BJ (cell line): ENCODE measurements around the gene MAPRE2. TPM values are rescaled to one million over a fixed set of nuclear protein-coding genes. Genes with fewer than 3 reads are reported as not detected.

Experiments
- CTCF ChIA-PET: fragments of 350-600 bp; formaldehyde crosslinking; extraction: SDS; loops from one replicate; lab custom pipeline; 2021; ENCODE audit warnings: antibody characterized with exemption, inconsistent platforms; lab: Yijun Ruan, JAX
- POLR2A ChIA-PET: fragments of 300-600 bp; sonication (Branson Sonifier 250); formaldehyde crosslinking; extraction: SDS; loops from one replicate; lab custom pipeline; 2021; ENCODE audit warnings: antibody characterized with exemption; lab: Charles Lee
- DNase-seq: peaks from one replicate; pipeline ENCODE4 v3.0.0-alpha.2; 2011; ENCODE audit warnings: low read depth
- H3K27me3 ChIP-seq: 2 replicates; pipeline ENCODE4 v1.6.0; 2011; ENCODE audit warnings: low read length; ENCODE audit not compliant: control insufficient read depth, insufficient read depth
- H3K36me3 ChIP-seq: 2 replicates; pipeline ENCODE4 v1.5.1; 2011; ENCODE audit warnings: low read length; ENCODE audit not compliant: control insufficient read depth, insufficient read depth
- H3K4me3 ChIP-seq: 2 replicates; pipeline ENCODE4 v1.5.1; 2011; ENCODE audit warnings: low read depth, mild to moderate bottlenecking, control low read depth, low read length
- polyA plus RNA-seq: library from polyadenylated mRNA; depleted of rRNA; stranded (reverse); fragments of >200 nt; gene quantifications from 2 replicates; pipeline ENCODE4 v1.2.3, GENCODE V29; 2011
- TF ChIP-seq, protein P1 (sequence below): IDR thresholded peaks from 2 replicates; pipeline ENCODE4 v1.5.1; 2011; ENCODE audit warnings: low read depth, mild to moderate bottlenecking, control low read depth, inconsistent platforms, low read length, moderate library complexity; ENCODE audit not compliant: insufficient read depth

Gene MAPRE2
- polyA plus RNA-seq, 1 experiment: 23.8 TPM

DNA sequence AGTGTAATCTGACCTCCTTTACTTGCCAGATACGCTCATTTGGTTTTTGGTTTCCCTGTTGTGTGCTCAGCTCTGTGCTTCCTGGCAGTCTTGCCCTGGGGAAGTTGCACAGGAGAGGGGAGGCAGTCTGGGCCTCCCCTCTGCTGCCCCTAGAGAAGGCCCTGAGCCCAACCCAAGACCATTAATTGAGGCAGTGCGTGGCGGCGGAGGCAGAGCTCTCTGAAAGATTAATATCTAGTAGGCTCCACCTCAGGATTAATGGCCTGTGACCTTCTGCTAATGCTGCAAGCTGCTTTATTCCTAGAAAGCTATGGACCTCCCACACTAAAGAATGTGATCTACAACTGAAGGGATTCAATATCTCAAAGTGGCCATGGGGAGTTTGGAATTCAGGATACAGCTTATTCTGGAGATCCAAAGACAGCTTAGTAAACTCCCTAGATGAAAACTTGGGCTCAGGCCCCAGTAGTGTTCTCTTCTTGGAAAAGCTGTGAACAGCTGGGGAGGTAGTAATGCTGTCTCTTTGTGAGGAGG, 41.4 kb upstream of the MAPRE2 start:
- H3K36me3 ChIP-seq: no peaks in the 10 kb centered on the region
- no peak for DNase-seq
- POLR2A ChIA-PET: no interaction called here
- H3K4me3 ChIP-seq: no peak overlapping the region
- CTCF ChIA-PET: interaction anchor here (0.8 kb wide), 1 partner anchor 230 kb away, joined by 3 read pairs; no protein-coding TSS in a partner anchor
- TF ChIP-seq, protein P1, sequence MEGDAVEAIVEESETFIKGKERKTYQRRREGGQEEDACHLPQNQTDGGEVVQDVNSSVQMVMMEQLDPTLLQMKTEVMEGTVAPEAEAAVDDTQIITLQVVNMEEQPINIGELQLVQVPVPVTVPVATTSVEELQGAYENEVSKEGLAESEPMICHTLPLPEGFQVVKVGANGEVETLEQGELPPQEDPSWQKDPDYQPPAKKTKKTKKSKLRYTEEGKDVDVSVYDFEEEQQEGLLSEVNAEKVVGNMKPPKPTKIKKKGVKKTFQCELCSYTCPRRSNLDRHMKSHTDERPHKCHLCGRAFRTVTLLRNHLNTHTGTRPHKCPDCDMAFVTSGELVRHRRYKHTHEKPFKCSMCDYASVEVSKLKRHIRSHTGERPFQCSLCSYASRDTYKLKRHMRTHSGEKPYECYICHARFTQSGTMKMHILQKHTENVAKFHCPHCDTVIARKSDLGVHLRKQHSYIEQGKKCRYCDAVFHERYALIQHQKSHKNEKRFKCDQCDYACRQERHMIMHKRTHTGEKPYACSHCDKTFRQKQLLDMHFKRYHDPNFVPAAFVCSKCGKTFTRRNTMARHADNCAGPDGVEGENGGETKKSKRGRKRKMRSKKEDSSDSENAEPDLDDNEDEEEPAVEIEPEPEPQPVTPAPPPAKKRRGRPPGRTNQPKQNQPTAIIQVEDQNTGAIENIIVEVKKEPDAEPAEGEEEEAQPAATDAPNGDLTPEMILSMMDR: no peak
- no peaks in the 10 kb centered on the region for H3K27me3 ChIP-seq

DNA sequence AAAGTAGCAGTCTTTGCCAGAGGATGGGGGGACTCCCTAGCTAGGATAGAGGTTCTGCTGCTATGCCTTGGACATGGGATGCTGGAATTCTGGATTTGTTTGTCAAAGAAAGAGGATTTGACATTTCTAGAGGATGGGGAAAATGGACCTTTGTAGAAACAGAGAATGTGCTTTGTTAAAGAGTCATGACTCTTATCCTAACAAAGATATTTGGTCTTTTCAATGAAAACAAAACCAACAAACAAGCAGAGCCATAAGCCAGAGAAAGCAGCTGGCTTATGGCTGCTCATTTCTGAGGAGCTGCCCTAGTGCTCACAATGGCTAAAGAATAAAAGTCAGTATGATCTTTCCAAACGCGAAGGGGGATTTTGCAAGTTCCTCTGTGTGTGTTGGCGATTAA, 40.8 kb upstream of the MAPRE2 start:
- TF ChIP-seq, protein P1: no peak
- Histone ChIP-seq H3K36me3 (no peaks in the 10 kb centered on the region), H3K27me3 (no peaks in the 10 kb centered on the region), H3K4me3 (no peak overlapping the region)
- POLR2A ChIA-PET: no interaction called here
- DNase-seq: no peak
- CTCF ChIA-PET: interaction anchor here (0.8 to 1.3 kb wide), 2 partner anchors 143 to 230 kb away, joined by 3 to 6 read pairs; no protein-coding TSS in a partner anchor

DNA sequence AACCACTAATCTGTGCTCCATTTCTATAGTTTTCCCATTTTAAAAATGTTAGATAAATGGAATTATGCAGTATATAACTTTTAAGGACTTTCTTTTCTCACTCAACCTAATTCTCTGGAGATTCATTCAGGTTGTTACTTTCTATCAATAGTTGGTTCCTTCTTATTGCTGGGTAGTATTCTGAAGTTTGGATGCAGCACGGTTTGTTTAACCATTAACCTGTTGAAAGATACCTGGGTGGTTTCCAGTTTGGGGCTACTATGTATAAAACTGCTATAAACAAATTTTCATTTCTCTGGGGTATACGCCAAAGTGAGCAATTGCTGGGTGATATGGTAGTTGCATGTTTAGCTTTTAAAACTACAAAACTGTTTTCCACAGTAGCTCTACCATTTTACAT, 39.1 kb upstream of the MAPRE2 start:
- no peaks in the 10 kb centered on the region for H3K27me3 ChIP-seq
- no peak overlapping the region for H3K4me3 ChIP-seq
- ChIA-PET POLR2A (no interaction called here), CTCF (interaction anchor here (2.8 kb wide), 1 partner anchor 141 kb away, joined by 20 read pairs; no protein-coding TSS in a partner anchor)
- TF ChIP-seq, protein P1: no peak
- no peak for DNase-seq
- no peaks in the 10 kb centered on the region for H3K36me3 ChIP-seq

DNA sequence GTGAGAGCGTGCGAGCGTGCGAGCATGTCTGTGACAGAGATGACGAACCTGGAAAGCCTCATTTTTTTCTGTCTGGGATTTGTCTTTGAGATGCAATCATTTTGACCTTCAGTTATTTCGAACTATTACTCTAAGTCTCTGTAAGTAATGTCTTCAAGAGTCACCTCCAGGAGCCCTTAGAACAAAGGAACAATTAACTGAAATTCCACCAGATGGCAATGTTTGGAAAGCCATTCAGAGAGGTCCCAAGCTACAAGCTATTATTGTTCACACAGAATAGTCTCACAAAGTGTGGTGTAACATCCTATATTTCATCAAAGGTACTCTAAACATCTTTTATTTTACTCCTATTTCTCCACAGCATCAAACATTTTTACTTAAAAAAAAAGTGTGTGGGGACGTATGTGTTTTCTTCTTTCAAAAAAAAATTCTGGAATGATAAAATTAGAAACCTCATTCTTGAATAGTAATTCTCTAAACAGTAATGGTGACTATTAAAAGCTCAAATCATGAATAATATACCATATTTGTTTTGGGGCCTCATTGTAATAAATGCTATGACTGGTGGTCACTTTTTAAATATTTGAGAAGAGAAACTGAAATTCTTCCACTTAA, 35.1 kb upstream of the MAPRE2 start:
- CTCF ChIA-PET: interaction anchor here (0.7 to 2.7 kb wide), 12 partner anchors 11 to 224 kb away, joined by 3 to 61 read pairs (median 6); partner anchors contain the start of gene MAPRE2
- DNase-seq: no peak

DNA sequence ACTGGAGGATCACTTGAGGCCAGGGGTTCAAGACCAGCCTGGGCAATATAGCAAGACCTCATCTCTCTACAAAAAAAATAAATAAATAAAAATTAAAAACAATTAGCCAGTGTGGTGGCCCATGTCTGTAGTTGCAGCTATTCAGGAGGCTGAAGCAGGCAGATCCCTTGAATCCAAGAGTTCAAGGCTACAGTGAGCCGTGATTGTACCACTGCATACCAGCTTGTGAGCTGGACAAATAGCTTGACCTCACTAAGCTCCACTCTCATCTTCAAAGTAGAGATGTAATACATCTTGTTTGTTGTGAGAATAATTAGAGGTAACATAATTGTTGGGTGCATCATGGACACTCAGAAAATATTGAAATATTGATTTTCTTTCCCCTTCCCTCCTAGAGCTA, 31.1 kb upstream of the MAPRE2 start:
- Histone ChIP-seq H3K27me3 (no peaks in the 10 kb centered on the region; the same call in 1 of the 2 replicates), H3K4me3 (no peak overlapping the region), H3K36me3 (no peaks in the 10 kb centered on the region)
- POLR2A ChIA-PET: no interaction called here
- TF ChIP-seq, protein P1: no peak
- CTCF ChIA-PET: interaction anchor here (0.9 to 5.5 kb wide), 3 partner anchors 128 to 146 kb away, joined by 3 to 63 read pairs (median 3); no protein-coding TSS in a partner anchor
- no peak for DNase-seq

More for the DNA sequence above, 35.1 kb upstream of the MAPRE2 start:
- H3K36me3 ChIP-seq: no peaks in the 10 kb centered on the region
- TF ChIP-seq, protein P1: peak; percentile 61
- H3K4me3 ChIP-seq: no peak overlapping the region
- no peaks in the 10 kb centered on the region for H3K27me3 ChIP-seq
- POLR2A ChIA-PET: no interaction called here
